ENCODE measurements around the gene SLC1A3.

SLC1A3 gene

DNA sequence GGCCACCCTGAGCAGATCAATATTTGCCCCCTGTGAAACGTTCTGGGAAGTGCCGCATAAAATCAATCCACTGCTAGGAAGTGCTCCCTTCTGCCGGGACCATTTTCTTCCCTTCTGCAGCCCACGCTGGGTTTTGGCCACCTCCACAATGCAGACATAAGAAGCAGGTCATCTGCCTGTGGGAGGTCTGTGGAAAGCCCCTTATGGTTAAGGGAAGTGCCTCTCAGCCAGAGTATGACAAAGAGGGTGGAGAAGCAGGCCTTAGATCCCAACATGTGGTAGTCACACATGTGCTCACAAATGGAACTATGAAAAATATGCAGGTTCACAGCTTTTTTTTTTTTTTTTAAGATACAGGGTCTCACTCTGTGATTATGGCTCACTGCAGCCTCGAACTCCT is 82.8 kb downstream of the SLC1A3 start:
- no peak for DNase-seq

DNA sequence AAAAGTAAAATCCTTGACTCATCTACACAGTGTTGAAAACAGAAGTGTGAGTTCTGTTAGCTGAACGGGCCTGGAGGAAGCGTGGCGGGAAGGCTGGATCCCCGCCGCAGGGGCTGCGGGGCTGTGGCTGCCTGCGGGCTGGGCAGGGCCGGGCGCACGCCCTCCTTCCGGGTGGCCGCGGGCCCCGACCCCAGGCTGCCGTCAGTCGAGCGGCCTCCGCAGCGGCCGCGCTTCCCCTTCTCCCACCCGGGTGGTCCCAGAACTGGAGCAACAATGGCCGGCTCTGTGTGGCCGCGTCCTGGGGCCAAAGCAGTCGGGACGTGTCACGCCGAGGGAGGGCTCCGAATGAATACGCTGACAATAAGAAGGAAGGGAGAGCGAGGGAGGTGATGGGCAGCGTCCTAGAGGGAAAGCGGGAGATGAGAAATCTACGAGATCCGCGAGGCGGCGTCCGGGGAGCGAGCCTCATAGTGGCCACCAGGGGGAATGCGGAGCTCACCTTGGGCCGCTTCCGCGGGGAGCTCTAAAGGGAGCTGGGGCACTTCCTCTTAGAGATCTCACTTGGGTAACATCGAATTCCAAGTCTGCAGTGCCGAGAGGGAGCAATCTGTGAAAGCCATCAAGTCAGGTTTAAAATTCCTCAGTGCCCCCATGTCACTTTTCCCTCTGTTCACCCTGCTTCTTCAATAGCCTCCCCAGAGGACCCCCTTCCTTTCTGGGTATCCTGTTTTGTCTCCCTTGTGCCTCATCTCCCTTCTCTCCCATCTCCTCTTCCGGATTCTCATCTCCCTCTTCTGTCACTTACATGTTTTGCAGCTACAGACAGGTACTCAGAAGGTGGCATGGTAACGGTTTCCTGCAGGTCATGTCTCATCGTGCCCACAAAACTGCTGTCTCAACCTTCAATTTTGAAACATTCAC is 83.9 kb downstream of the SLC1A3 start:
- DNase-seq = peak; percentile 54

DNA sequence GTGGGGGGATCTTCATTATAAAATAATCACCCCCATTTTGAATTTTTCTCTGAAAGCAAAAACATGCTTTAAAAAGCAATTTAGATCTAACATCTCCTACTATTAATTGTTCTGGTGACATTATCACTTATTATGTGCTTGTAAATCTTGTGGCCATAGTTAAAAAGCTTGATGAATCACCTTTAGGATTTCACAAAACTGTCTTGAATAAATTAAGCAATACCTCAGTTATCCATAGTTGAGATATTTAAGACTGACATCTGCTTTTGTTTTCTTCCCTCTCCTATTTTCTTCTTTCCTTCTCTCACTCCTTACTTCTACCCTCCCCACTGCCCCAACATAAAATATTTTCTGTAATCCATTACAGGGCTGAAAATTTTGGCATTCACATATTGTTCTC is 84.8 kb downstream of the SLC1A3 start:
- DNase-seq = no peak

GRCh38 chr5:36691696-36692371 is 85.4 kb downstream of the SLC1A3 start:
- no peak for DNase-seq

DNA sequence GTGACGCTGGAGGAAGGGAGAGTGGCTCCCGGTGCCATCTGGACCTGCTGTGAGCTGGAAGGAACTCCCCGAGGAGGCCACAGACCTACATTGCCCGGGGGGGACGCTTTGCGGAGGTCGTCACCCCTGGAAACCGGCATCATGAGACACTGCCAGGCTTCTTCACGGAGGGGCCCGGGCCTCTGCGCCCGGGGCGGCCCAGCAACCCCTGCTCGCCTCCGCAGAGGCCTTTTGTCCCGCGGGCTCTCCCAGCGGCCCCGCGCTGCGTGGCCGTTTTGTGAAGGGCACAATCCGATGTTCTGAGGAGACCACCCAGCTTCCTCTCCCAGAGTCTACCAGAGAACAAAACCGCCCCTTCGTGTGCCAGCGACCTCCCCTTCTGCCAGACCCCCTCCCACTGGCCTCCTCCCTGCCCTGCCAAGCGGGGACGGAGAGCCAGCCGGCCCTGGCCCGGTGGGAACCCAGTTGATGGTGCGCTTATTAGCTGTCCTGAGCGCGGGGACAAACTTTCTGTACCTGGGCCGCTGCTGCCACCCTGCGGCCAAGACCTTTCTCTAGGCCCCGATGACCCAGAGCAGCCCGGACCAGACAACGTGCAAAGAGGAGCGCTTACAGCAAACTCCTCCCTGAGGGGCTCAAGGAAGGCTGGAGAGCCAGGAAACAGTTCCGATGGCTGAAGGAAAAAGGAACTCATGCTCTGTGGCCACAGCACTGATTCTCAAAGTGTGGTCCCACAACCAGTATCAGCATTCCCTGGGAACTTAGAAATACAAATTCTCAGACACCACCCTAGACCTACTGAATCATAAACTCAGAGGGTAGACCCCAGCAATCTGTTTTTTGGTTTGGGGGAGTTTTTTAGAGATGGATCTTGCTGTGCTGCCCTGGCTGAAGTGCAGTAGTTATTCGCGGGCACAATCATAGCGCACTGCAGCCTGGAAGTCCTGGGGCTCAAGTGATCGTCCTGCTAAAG is 86.7 kb downstream of the SLC1A3 start:
- no peak for DNase-seq

- no peak for DNase-seq
Observed at GRCh38 chr5:36694351-36694750, 87.9 kb downstream of the SLC1A3 start.

- DNase-seq = peak; percentile 41
Observed at GRCh38 chr5:36696059-36696673, 89.8 kb downstream of the SLC1A3 start.

DNA sequence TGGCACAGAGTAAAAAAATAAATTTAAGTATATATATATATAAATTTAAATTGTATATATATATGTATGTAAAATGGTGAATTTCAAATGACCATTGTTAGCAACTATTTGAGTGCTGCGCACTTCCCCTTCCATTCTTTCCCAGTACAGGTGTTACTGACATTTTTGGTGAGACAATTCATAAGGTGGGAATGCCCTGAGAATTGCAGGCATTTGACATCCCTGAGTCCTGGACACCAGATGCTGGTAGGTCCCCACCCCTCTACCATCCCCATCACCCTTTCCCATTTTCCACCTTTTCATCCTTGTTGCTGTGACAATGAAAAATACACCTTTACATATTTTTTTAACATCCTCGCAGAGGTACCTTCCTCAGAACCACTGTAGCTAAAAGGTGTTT is 91.6 kb downstream of the SLC1A3 start:
- no peak for DNase-seq

- no peak for DNase-seq
Observed at GRCh38 chr5:36701085-36701698, 94.8 kb downstream of the SLC1A3 start.

DNA sequence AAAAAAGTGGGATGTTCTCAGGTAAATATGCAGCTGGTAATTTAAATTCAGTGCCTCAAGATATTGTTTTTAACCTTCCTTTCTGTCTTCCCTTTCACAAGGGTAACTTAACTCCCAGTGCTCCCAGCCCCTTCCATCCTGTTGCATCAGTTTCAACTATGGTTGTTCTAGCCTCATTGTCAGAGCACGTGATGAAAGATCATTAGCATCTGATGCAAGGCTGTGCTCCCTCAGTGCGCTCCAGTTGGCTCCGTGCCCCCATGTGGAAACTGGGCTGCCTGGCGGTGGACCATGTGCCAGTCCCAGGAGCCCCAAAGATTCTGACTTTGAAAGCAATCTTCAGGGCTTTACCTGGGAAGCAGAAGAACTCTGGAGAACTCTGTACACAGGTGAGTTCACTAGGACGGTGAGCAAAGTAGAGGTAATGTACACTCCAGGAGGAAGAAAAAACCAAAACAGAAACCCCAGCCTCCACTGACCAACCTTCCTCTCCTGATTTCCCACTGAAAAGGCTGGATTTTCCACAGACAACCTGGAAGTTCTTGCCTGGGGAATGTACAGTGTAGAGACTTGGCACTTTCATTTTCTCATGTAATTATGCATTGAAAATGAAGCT is 96.9 kb downstream of the SLC1A3 start:
- DNase-seq = no peak

GRCh38 chr5:36704131-36704530 is 97.7 kb downstream of the SLC1A3 start:
- DNase-seq = no peak

DNA sequence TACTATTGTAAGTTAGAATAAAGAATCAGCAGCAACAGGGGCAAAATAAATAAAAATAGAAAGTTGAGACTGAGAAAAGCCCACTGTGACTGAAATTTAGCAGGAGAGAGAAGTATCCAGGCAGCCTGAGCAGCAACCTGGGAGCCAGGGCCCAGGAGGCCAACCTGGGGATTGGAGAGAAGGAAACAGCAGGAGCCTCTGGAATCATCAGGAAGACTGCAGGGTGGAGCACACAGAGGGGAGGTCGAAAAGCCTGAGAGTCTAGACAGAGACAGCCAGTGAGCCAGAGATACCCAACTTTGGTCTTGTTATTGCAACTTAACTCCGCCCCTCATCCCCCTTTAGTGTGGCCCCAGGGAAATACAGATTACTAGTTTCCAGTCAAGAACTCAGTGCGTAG is 98.6 kb downstream of the SLC1A3 start:
- no peak for DNase-seq

- DNase-seq = no peak
Observed at GRCh38 chr5:36706662-36707061, 100.3 kb downstream of the SLC1A3 start.

GRCh38 chr5:36708996-36709395 is 102.6 kb downstream of the SLC1A3 start:
- no peak for DNase-seq

DNA sequence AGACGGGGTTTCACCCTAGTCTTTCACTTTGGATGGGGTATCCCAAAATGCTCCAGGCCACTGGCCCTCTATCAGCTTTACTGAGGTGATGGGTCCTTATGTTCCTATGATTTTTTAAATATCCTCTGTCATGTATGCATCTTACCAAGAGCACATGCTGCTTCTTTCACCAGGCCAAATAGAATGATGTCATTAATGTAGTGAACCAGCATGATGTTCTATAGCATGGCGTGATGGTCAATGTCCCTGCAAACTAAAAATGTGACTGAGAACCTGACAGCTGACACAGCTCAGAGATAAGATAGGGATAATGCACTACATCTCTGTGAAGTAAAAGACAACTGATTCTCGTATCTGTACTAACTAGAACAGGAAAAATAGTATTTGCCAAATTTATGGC is 103.6 kb downstream of the SLC1A3 start:
- no peak for DNase-seq

DNA sequence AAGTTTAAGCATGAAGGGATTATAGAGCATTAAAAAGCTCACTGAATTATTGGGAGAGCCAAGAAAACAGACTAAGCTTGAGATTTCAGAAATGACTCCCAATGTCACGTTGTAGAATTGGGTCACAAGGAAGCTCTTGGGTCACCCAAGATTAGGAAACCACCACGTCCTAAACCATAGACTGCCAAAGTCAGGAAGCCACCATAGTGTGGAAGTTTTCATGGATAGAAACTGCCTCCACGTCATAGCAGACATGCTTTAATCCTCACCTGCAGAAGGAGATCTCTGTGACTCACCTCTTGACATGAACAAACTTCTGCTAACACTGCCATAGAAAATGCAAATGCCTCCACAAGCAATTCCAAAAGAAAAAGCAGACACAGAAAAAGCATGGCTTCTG is 106.3 kb downstream of the SLC1A3 start:
- DNase-seq = no peak

GRCh38 chr5:36713541-36713940 is 107.1 kb downstream of the SLC1A3 start:
- no peak for DNase-seq

DNA sequence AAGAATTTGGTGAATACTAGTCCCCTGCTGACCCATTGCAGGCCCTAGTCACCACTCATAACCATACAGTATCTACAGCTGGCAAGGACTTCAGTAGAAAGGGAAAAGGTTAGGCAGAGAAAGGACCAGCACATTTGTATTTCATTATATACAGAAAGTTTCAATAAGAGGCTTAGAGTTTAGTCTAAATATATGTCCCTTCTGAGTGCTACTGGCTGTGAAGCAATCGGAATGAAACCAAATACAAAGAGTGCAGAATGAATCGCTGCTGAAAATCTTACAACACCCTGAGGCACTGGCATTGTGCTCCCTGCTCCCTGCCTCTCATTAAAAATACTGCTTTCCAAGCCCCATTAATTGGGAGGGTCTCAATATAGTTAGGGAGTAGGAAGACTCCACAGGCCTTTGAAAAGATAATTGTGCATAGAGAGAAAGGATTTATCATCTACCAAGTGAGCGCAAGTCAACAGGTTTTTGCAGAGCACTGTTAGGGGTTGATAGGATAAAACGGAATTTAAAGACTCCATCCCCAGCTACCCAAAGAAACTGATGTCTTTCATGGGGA is 110.8 kb downstream of the SLC1A3 start:
- no peak for DNase-seq

- no peak for DNase-seq
Observed at GRCh38 chr5:36719282-36719681, 112.9 kb downstream of the SLC1A3 start.

DNA sequence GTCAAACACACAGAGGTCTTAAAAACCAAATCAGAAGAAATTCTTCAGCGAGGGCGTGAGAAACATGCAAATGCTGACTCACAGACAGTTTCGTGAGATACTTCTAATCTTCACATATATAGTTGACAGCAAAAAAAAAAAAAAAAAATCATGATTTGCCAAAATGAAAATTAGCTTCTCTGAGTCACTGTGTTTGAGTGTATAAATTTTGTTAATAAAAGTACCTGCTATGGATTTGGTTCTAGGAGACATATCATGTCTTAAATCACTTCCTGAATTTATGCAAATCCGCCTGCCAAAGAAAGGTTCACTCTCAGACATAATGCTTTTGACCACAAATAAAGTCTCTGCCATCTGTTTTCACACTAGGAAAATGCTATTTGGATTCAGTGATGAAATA is 114.3 kb downstream of the SLC1A3 start:
- DNase-seq = no peak

GRCh38 chr5:36721664-36722235 is 115.3 kb downstream of the SLC1A3 start:
- DNase-seq = no peak

All from T1000 (cell line).